Dedifferentiated amniotic fluid mesenchymal stem cell (primary cell): ENCODE measurements around the gene INO80C.

Source experiments
- DNase-seq: peaks from one replicate; pipeline ENCODE4 v3.0.0-alpha.2; 2016; ENCODE audit errors: extremely low spot score

INO80C gene

GRCh38 chr18:35513181-35513936 lies 15.6 kb upstream of the INO80C start:
- DNase-seq: no peak

- no peak for DNase-seq
Observed at GRCh38 chr18:35512761-35513160, 15.0 kb upstream of the INO80C start.

- DNase-seq: no peak
Observed at GRCh38 chr18:35511833-35512232, 14.1 kb upstream of the INO80C start.

GRCh38 chr18:35511428-35511827 lies 13.7 kb upstream of the INO80C start:
- no peak for DNase-seq

- no peak for DNase-seq
Observed at GRCh38 chr18:35510076-35510651, 12.4 kb upstream of the INO80C start.

- DNase-seq: no peak
Observed at GRCh38 chr18:35508746-35509338, 11.1 kb upstream of the INO80C start.

GRCh38 chr18:35508030-35508429 lies 10.3 kb upstream of the INO80C start:
- no peak for DNase-seq

GRCh38 chr18:35507623-35508022 lies 9.9 kb upstream of the INO80C start:
- no peak for DNase-seq

GRCh38 chr18:35507192-35507591 lies 9.4 kb upstream of the INO80C start:
- no peak for DNase-seq

GRCh38 chr18:35506024-35506712 lies 8.4 kb upstream of the INO80C start:
- no peak for DNase-seq

GRCh38 chr18:35504996-35505395 lies 7.2 kb upstream of the INO80C start:
- no peak for DNase-seq

- DNase-seq: no peak
Observed at GRCh38 chr18:35502052-35502451, 4.3 kb upstream of the INO80C start.

- DNase-seq: no peak
Observed at GRCh38 chr18:35501369-35501768, 3.6 kb upstream of the INO80C start.

- no peak for DNase-seq
Observed at GRCh38 chr18:35500113-35500512, 2.4 kb upstream of the INO80C start.

GRCh38 chr18:35497027-35497369 lies 762 bp downstream of the INO80C start:
- DNase-seq: no peak

- no peak for DNase-seq
Observed at GRCh38 chr18:35495536-35496314, 2.0 kb downstream of the INO80C start.

- no peak for DNase-seq
Observed at GRCh38 chr18:35494251-35495220, 3.2 kb downstream of the INO80C start.

GRCh38 chr18:35491700-35492077 lies 6.1 kb downstream of the INO80C start:
- DNase-seq: no peak

GRCh38 chr18:35490894-35491699 lies 6.7 kb downstream of the INO80C start:
- no peak for DNase-seq

GRCh38 chr18:35489913-35490490 lies 7.8 kb downstream of the INO80C start:
- no peak for DNase-seq
